GM19395 (cell line): ENCODE measurements around the gene PTPN14.
"Not testable (repeated sequence)": the region's sequence is repeated elsewhere in the genome, so short reads cannot be mapped to it uniquely, and the experiment has no call there.

ENCODE experiments used
- ATAC-seq: cut with Tn5 transposase; IDR thresholded peaks from one replicate; pipeline ENCODE4 v1.9.1; 2021; ENCODE audit warnings: mild to moderate bottlenecking, moderate library complexity; ENCODE audit not compliant: unreplicated experiment

Gene PTPN14

GRCh38 chr1:214513394-214513793 is 38.0 kb downstream of the PTPN14 start:
- no peak for ATAC-seq

- no peak for ATAC-seq
Observed at GRCh38 chr1:214511639-214511998, 39.8 kb downstream of the PTPN14 start.

GRCh38 chr1:214510914-214511638 is 40.3 kb downstream of the PTPN14 start:
- no peak for ATAC-seq

GRCh38 chr1:214510477-214510876 is 40.9 kb downstream of the PTPN14 start:
- no peak for ATAC-seq

- not testable (repeated sequence) for ATAC-seq
Observed at GRCh38 chr1:214509622-214510021, 41.8 kb downstream of the PTPN14 start.

- peak; percentile 89 for ATAC-seq
Observed at GRCh38 chr1:214506972-214507431, 44.4 kb downstream of the PTPN14 start.

GRCh38 chr1:214505134-214505533 is 46.3 kb downstream of the PTPN14 start:
- ATAC-seq: no peak

- ATAC-seq: no peak
Observed at GRCh38 chr1:214504330-214504729, 47.1 kb downstream of the PTPN14 start.

- no peak for ATAC-seq
Observed at GRCh38 chr1:214503553-214503952, 47.8 kb downstream of the PTPN14 start.

- ATAC-seq: no peak
Observed at GRCh38 chr1:214500340-214501055, 50.9 kb downstream of the PTPN14 start.

GRCh38 chr1:214499732-214500131 is 51.7 kb downstream of the PTPN14 start:
- no peak for ATAC-seq

GRCh38 chr1:214498021-214498420 is 53.4 kb downstream of the PTPN14 start:
- no peak for ATAC-seq

- no peak for ATAC-seq
Observed at GRCh38 chr1:214496126-214496525, 55.3 kb downstream of the PTPN14 start.

GRCh38 chr1:214494706-214495105 is 56.7 kb downstream of the PTPN14 start:
- no peak for ATAC-seq

- not testable (repeated sequence) for ATAC-seq
Observed at GRCh38 chr1:214494179-214494578, 57.2 kb downstream of the PTPN14 start.

- ATAC-seq: no peak
Observed at GRCh38 chr1:214493126-214493796, 58.1 kb downstream of the PTPN14 start.

- ATAC-seq: no peak
Observed at GRCh38 chr1:214492401-214493075, 58.9 kb downstream of the PTPN14 start.

- no peak for ATAC-seq
Observed at GRCh38 chr1:214491468-214492146, 59.8 kb downstream of the PTPN14 start.

- ATAC-seq: no peak
Observed at GRCh38 chr1:214485151-214485550, 66.3 kb downstream of the PTPN14 start.

GRCh38 chr1:214483180-214483579 is 68.2 kb downstream of the PTPN14 start:
- not testable (repeated sequence) for ATAC-seq
